SK-N-SH (cell line): ENCODE data around the gene TDG. TPM values are rescaled to one million over a fixed set of nuclear protein-coding genes. Genes with fewer than 3 reads are reported as not detected.

Experiments used
- CTCF ChIA-PET: fragments of 300-600, 350-600 bp; formaldehyde crosslinking; extraction: SDS; loops from one replicate; lab custom pipeline; 2021; lab: Yijun Ruan, JAX
- POLR2A ChIA-PET: fragments of 350-600 bp; sonication (Branson Sonifier 250); formaldehyde crosslinking; extraction: SDS; loops from one replicate; lab custom pipeline; 2020; ENCODE audit warnings: antibody characterized with exemption, inconsistent platforms; lab: Yijun Ruan, JAX
- DNase-seq: peaks from one replicate; pipeline ENCODE4 v3.0.0; 2012
- H2AFZ ChIP-seq: fragments of 200-600 bp; sonication (generic); 2 replicates; pipeline ENCODE4 v1.8.1; 2016; ENCODE audit warnings: antibody characterized with exemption, mild to moderate bottlenecking, low read depth
- H3F3A ChIP-seq: fragments of 200-600 bp; sonication (generic); replicated peaks from 2 replicates; pipeline ENCODE3; 2016; ENCODE audit warnings: antibody characterized with exemption, mild to moderate bottlenecking; ENCODE audit not compliant: insufficient read depth
- H3K27ac ChIP-seq, 2 experiments: fragments of 200-500 bp in 1 of 2; fragments of 200-600 bp in 1 of 2; sonication (Bioruptor generic) in 1 of 2; sonication (generic), shearing (Covaris generic) in 1 of 2; 2 replicates each; pipeline versions ENCODE4 v1.5.1 to v1.6.1; 2014 to 2016; ENCODE audit warnings: low read depth in 2 of 2, inconsistent platforms in 1 of 2, low read length in 1 of 2, mild to moderate bottlenecking in 1 of 2, mixed read lengths in 1 of 2
- H3K27me3 ChIP-seq: fragments of 200-600 bp; sonication (generic), shearing (Covaris generic); 2 replicates; pipeline ENCODE4 v1.6.1; 2016; ENCODE audit warnings: mixed run types; ENCODE audit not compliant: insufficient read depth
- H3K36me3 ChIP-seq, 2 experiments: fragments of 200-500 bp in 1 of 2; fragments of 200-600 bp in 1 of 2; sonication (Bioruptor generic) in 1 of 2; sonication (generic) in 1 of 2; replicated peaks in 1 of 2; 2 replicates each; pipeline versions ENCODE3 to v1.5.1; 2014 to 2016; ENCODE audit warnings: low read length in 1 of 2, mild to moderate bottlenecking in 1 of 2; ENCODE audit not compliant: insufficient read depth in 2 of 2, control insufficient read depth in 1 of 2
- H3K4me1 ChIP-seq, 2 experiments: fragments of 200-500 bp in 1 of 2; fragments of 200-600 bp in 1 of 2; sonication (Bioruptor generic) in 1 of 2; sonication (generic), shearing (Covaris generic) in 1 of 2; 2 replicates each; pipeline versions ENCODE4 v1.5.1 to v1.6.1; 2014 to 2016; ENCODE audit warnings: low read depth in 1 of 2, low read length in 1 of 2, mixed run types in 1 of 2; ENCODE audit not compliant: insufficient read depth in 2 of 2, control insufficient read depth in 1 of 2
- H3K4me2 ChIP-seq: fragments of 200-600 bp; sonication (generic), shearing (Covaris generic); 2 replicates; pipeline ENCODE4 v1.6.1; 2017; ENCODE audit warnings: mixed run types
- H3K4me3 ChIP-seq, 2 experiments: fragments of 200-500 bp in 1 of 2; fragments of 200-600 bp in 1 of 2; sonication (Bioruptor generic) in 1 of 2; sonication (generic), shearing (Covaris generic) in 1 of 2; 2 replicates each; pipeline versions ENCODE4 v1.5.1 to v1.8.1; 2014 to 2016; ENCODE audit warnings: low read depth in 2 of 2, inconsistent platforms in 1 of 2, low read length in 1 of 2, mild to moderate bottlenecking in 1 of 2, mixed read lengths in 1 of 2, moderate library complexity in 1 of 2
- H3K79me2 ChIP-seq: fragments of 200-600 bp; sonication (generic); 2 replicates; pipeline ENCODE4 v1.8.1; 2017; ENCODE audit warnings: mild to moderate bottlenecking; ENCODE audit not compliant: insufficient read depth
- H3K9ac ChIP-seq: fragments of 200-600 bp; sonication (generic); 2 replicates; pipeline ENCODE4 v1.6.1; 2017; ENCODE audit warnings: mixed run types
- H3K9me2 ChIP-seq: fragments of 200-600 bp; sonication (generic); 2 replicates; pipeline ENCODE4 v1.6.1; 2017; ENCODE audit warnings: mixed run types
- H3K9me3 ChIP-seq: fragments of 200-600 bp; sonication (generic); 2 replicates; pipeline ENCODE4 v1.6.1; 2017; ENCODE audit warnings: mixed run types, mild to moderate bottlenecking, moderate library complexity
- H4K20me1 ChIP-seq: fragments of 200-600 bp; sonication (generic); 2 replicates; pipeline ENCODE4 v1.6.1; 2017; ENCODE audit warnings: mild to moderate bottlenecking, mixed run types; ENCODE audit not compliant: insufficient read depth
- CTCF ChIP-seq: fragments of 200-600 bp; sonication (generic); IDR thresholded peaks from 2 replicates; pipeline ENCODE4 v1.6.1; 2017; ENCODE audit warnings: antibody characterized with exemption, mild to moderate bottlenecking, moderate library complexity
- EP300 ChIP-seq, 2 experiments: IDR thresholded peaks; 2 replicates each; pipeline versions ENCODE4 v1.4.0 to v1.6.1; 2012; ENCODE audit warnings: borderline replicate concordance in 1 of 2, low read depth in 1 of 2, low read length in 1 of 2
- EZH2phosphoT487 ChIP-seq: fragments of 200-600 bp; sonication (generic); IDR thresholded peaks from 2 replicates; pipeline ENCODE4 v1.6.1; 2017; ENCODE audit warnings: low read depth, mixed run types, mild to moderate bottlenecking, antibody characterized with exemption, moderate library complexity, borderline replicate concordance
- FOXM1 ChIP-seq: IDR thresholded peaks from 2 replicates; pipeline ENCODE4 v1.4.0; 2012; ENCODE audit warnings: low read depth, mild to moderate bottlenecking
- GATA2 ChIP-seq: sonication (generic); formaldehyde crosslinking; IDR thresholded peaks from 2 replicates; pipeline ENCODE4 v1.5.0; 2020; ENCODE audit warnings: mild to moderate bottlenecking, missing genetic modification reagents
- MXI1 ChIP-seq: IDR thresholded peaks from 2 replicates; pipeline ENCODE4 v1.6.1; 2012; ENCODE audit warnings: mild to moderate bottlenecking, low read depth, low read length, improper control_type of control experiment
- NFIC ChIP-seq: IDR thresholded peaks from 2 replicates; pipeline ENCODE4 v1.4.0; 2012; ENCODE audit warnings: borderline replicate concordance
- NRF1 ChIP-seq: IDR thresholded peaks from 2 replicates; pipeline ENCODE4 v1.6.1; 2012; ENCODE audit warnings: low read depth, mild to moderate bottlenecking, low read length
- REST ChIP-seq: IDR thresholded peaks from 2 replicates; pipeline ENCODE4 v1.6.1; 2012; ENCODE audit warnings: mild to moderate bottlenecking, low read depth, low read length, moderate library complexity
- RFX5 ChIP-seq: IDR thresholded peaks from 2 replicates; pipeline ENCODE4 v1.6.1; 2012; ENCODE audit warnings: mild to moderate bottlenecking, improper control_type of control experiment, low read length
- TAF1 ChIP-seq: IDR thresholded peaks from 2 replicates; pipeline ENCODE4 v1.6.1; 2012; ENCODE audit warnings: low read depth, mild to moderate bottlenecking, low read length, moderate library complexity, borderline replicate concordance
- TCF12 ChIP-seq: IDR thresholded peaks from 2 replicates; pipeline ENCODE4 v1.4.0; 2012
- WGBS: methylation state at CpG from one replicate; pipeline ENCODE4 v1.1.6; 2017; ENCODE audit warnings: low lambda C conversion rate; 5-methylcytosine and 5-hydroxymethylcytosine counted together
- polyA plus RNA-seq, 3 experiments: library from polyadenylated mRNA; depleted of rRNA; stranded (reverse); fragments of >200 nt; gene quantifications; 2 replicates each; pipeline ENCODE4 v1.2.3, GENCODE V29; 2012
- TF ChIP-seq, protein P1 (sequence below): fragments of 150-350 bp; IDR thresholded peaks from 2 replicates; pipeline ENCODE4 v1.6.1; 2017; ENCODE audit warnings: antibody characterized with exemption, low read length, low read depth, borderline replicate concordance
- TF ChIP-seq, protein P2 (sequence below): IDR thresholded peaks from 2 replicates; pipeline ENCODE4 v1.4.0; 2012; ENCODE audit warnings: low read depth

Gene TDG
- polyA plus RNA-seq, 1 of the 3 experiments (the other 2 are of a cell fraction): 11.3 TPM

GRCh38 chr12:103958621-103959020 lies 7.1 kb upstream of the TDG start:
- H3F3A ChIP-seq: peaks cover 23% of the 10 kb centered on the region
- H3K9me2 ChIP-seq: no peaks in the 10 kb centered on the region
- no peak overlapping the region for H3K4me2 ChIP-seq
- H2AFZ ChIP-seq: no peak overlapping the region
- peaks cover 8 to 13% of the 10 kb centered on the region in 2 experiments; a peak in 3 of 4 replicates for H3K4me1 ChIP-seq
- no peak overlapping the region for H3K4me3 ChIP-seq
- H3K79me2 ChIP-seq: peaks cover 46% of the 10 kb centered on the region
- no peak for DNase-seq
- WGBS: 67% methylated on average over 1 of the region's 1 CpG
- no peaks in the 10 kb centered on the region for H4K20me1 ChIP-seq
- peaks cover 10 to 18% of the 10 kb centered on the region in 2 experiments for H3K36me3 ChIP-seq
- TF ChIP-seq GATA2 (CRISPR knock-in tag) (no peak), MXI1 (no peak), RFX5 (no peak), NFIC (no peak), TAF1 (no peak), FOXM1 (no peak)
- TF ChIP-seq, protein P1, sequence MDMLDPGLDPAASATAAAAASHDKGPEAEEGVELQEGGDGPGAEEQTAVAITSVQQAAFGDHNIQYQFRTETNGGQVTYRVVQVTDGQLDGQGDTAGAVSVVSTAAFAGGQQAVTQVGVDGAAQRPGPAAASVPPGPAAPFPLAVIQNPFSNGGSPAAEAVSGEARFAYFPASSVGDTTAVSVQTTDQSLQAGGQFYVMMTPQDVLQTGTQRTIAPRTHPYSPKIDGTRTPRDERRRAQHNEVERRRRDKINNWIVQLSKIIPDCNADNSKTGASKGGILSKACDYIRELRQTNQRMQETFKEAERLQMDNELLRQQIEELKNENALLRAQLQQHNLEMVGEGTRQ: no peak
- H3K27ac ChIP-seq: peak overlapping the region; percentile 16 to 44; a peak in 1 of 4 replicates
- POLR2A ChIA-PET: no interaction called here
- no peaks in the 10 kb centered on the region for H3K9me3 ChIP-seq
- H3K9ac ChIP-seq: no peak overlapping the region
- no peaks in the 10 kb centered on the region for H3K27me3 ChIP-seq
- CTCF ChIA-PET: interaction anchor here (2.7 kb wide), 1 partner anchor 150 kb away, joined by 10 read pairs; no protein-coding TSS in a partner anchor

- DNase-seq: no peak
- Histone ChIP-seq H3K9me3 (no peaks in the 10 kb centered on the region), H3K27ac (no peak overlapping the region), H2AFZ (no peak overlapping the region), H3K4me2 (no peak overlapping the region), H3K9me2 (no peaks in the 10 kb centered on the region), H3K9ac (no peak overlapping the region), H3K4me3 (no peak overlapping the region), H3K4me1 (peaks cover 8 to 12% of the 10 kb centered on the region in 2 experiments), H3F3A (peaks cover 26% of the 10 kb centered on the region), H4K20me1 (no peaks in the 10 kb centered on the region), H3K27me3 (no peaks in the 10 kb centered on the region), H3K79me2 (peaks cover 45% of the 10 kb centered on the region), H3K36me3 (peaks cover 0 to 3% of the 10 kb centered on the region in 2 experiments)
- TF ChIP-seq EZH2phosphoT487: no peak
- no peak for TF ChIP-seq GATA2 (CRISPR knock-in tag)
- ChIA-PET CTCF (interaction anchor here (0.9 to 1.6 kb wide), 2 partner anchors 46 to 83 kb away, joined by 3 to 5 read pairs; no protein-coding TSS in a partner anchor), POLR2A (no interaction called here)
- WGBS: 82% methylated on average over 7 of the region's 7 CpGs
Measured at GRCh38 chr12:103960616-103961227, 5.0 kb upstream of the TDG start.

DNA sequence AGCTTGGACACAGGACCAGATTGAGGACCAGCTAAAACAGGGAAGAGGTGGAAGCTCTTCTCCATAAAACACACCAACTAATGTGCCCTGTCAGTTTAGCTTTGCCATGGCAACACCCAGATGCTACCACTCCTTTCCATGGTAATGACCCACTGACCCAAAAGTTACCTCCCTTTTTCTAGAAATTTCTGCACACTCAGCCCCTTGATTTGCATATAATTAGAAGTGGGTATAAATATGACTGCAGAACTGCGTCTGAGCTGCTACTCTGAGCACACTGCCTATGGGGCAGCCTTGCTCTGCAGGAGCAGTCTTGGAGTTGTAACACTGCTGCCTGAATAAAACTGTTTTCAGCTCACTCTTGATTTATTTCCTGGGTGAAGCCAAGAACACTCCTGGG lies 3.2 kb upstream of the TDG start:
- no peak for DNase-seq
- H3K79me2 ChIP-seq: peaks cover 49% of the 10 kb centered on the region
- no peak overlapping the region for H3K4me2 ChIP-seq
- 94% methylated on average over 1 of the region's 1 CpG for WGBS
- no peak overlapping the region for H2AFZ ChIP-seq
- H3K4me3 ChIP-seq: no peak overlapping the region
- ChIA-PET POLR2A (no interaction called here), CTCF (interaction anchor here (0.9 to 2.3 kb wide), 2 partner anchors 11 to 147 kb away, joined by 3 to 12 read pairs; no protein-coding TSS in a partner anchor)
- peaks cover 20% of the 10 kb centered on the region for H3F3A ChIP-seq
- no peaks in the 10 kb centered on the region for H4K20me1 ChIP-seq
- H3K9me3 ChIP-seq: no peaks in the 10 kb centered on the region
- H3K9me2 ChIP-seq: no peaks in the 10 kb centered on the region
- H3K9ac ChIP-seq: no peak overlapping the region
- H3K27me3 ChIP-seq: no peaks in the 10 kb centered on the region
- H3K27ac ChIP-seq: no peak overlapping the region
- H3K36me3 ChIP-seq: peaks cover 0 to 3% of the 10 kb centered on the region in 2 experiments
- H3K4me1 ChIP-seq: peaks cover 6% of the 10 kb centered on the region in 2 experiments
- TF ChIP-seq EP300 (IDR thresholded peaks at IDR 0.05; ENCODE audit: borderline replicate concordance in 1 of 2, low read depth in 1 of 2, low read length in 1 of 2): no peak
- TF ChIP-seq, protein P2, sequence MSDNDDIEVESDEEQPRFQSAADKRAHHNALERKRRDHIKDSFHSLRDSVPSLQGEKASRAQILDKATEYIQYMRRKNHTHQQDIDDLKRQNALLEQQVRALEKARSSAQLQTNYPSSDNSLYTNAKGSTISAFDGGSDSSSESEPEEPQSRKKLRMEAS: no peak
- no peak for TF ChIP-seq TCF12
- no peak for TF ChIP-seq RFX5
- no peak for TF ChIP-seq REST
- TF ChIP-seq TAF1: no peak
- TF ChIP-seq CTCF: no peak
- TF ChIP-seq NRF1: no peak
